GM12801 (cell line): ENCODE data around the gene TRIM28.

Source experiments
- CTCF ChIP-seq: IDR thresholded peaks from one replicate; pipeline ENCODE4 v1.5.1; 2011; ENCODE audit warnings: control low read depth; ENCODE audit not compliant: insufficient read length; ENCODE audit errors: extremely low read depth

TRIM28 gene

GRCh38 chr19:58586133-58586765, 42.4 kb downstream of the TRIM28 start:
- TF ChIP-seq CTCF: no peak
